Measurements from ENCODE around the gene MUC21.
"Not testable (repeated sequence)": the region's sequence is repeated elsewhere in the genome, so short reads cannot be mapped to it uniquely, and the experiment has no call there.

The MUC21 gene

GRCh38 chr6:30969171-30969570 is 14.3 kb upstream of the MUC21 start:
- not testable (repeated sequence) for DNase-seq (ENCODE audit: low spot score)

- DNase-seq (ENCODE audit: low spot score), result no peak
These were observed 12.6 kb upstream of the MUC21 start for GRCh38 chr6:30970946-30971345.

- DNase-seq (ENCODE audit: low spot score), result no peak
These were observed 10.7 kb upstream of the MUC21 start for GRCh38 chr6:30972816-30973215.

GRCh38 chr6:30974490-30975252 is 8.8 kb upstream of the MUC21 start:
- no peak for DNase-seq (ENCODE audit: low spot score)

- no peak for DNase-seq (ENCODE audit: low spot score)
These were observed 4.4 kb upstream of the MUC21 start for GRCh38 chr6:30979141-30979540.

- no peak for DNase-seq (ENCODE audit: low spot score)
These were observed 3.8 kb upstream of the MUC21 start for GRCh38 chr6:30979690-30980089.

- DNase-seq (ENCODE audit: low spot score), result no peak
These were observed 1.4 kb upstream of the MUC21 start for GRCh38 chr6:30981942-30982772.

- DNase-seq (ENCODE audit: low spot score), result no peak
These were observed 2.0 kb downstream of the MUC21 start for GRCh38 chr6:30985490-30985889.

- DNase-seq (ENCODE audit: low spot score), result no peak
These were observed 3.8 kb downstream of the MUC21 start for GRCh38 chr6:30987304-30987703.

- DNase-seq (ENCODE audit: low spot score), result no peak
These were observed 4.8 kb downstream of the MUC21 start for GRCh38 chr6:30988209-30988825.

GRCh38 chr6:30990422-30991086 is 7.0 kb downstream of the MUC21 start:
- DNase-seq (ENCODE audit: low spot score), result peak; percentile 7

GRCh38 chr6:30991891-30992290 is 8.4 kb downstream of the MUC21 start:
- no peak for DNase-seq (ENCODE audit: low spot score)

- DNase-seq (ENCODE audit: low spot score), result no peak
These were observed 13.8 kb downstream of the MUC21 start for GRCh38 chr6:30997301-30997700.

- no peak for DNase-seq (ENCODE audit: low spot score)
These were observed 15.3 kb downstream of the MUC21 start for GRCh38 chr6:30998785-30999184.

- not testable (repeated sequence) for DNase-seq (ENCODE audit: low spot score)
These were observed 16.7 kb downstream of the MUC21 start for GRCh38 chr6:31000067-31000860.

GRCh38 chr6:31001281-31001888 is 17.9 kb downstream of the MUC21 start:
- DNase-seq (ENCODE audit: low spot score), result no peak

- DNase-seq (ENCODE audit: low spot score), result no peak
These were observed 19.0 kb downstream of the MUC21 start for GRCh38 chr6:31002471-31002870.

- DNase-seq (ENCODE audit: low spot score), result no peak
These were observed 21.3 kb downstream of the MUC21 start for GRCh38 chr6:31004794-31005193.

GRCh38 chr6:31005249-31006020 is 21.9 kb downstream of the MUC21 start:
- no peak for DNase-seq (ENCODE audit: low spot score)

- DNase-seq (ENCODE audit: low spot score), result no peak
These were observed 24.2 kb downstream of the MUC21 start for GRCh38 chr6:31007694-31008093.

Measured in CD4-positive, alpha-beta T cell treated with Interleukin-15 for 4 hours (primary cell).